Breast epithelium (tissue), 4 donors: ENCODE results near the gene PEX7. TPM values are rescaled to one million over a fixed set of nuclear protein-coding genes. Genes with fewer than 3 reads are reported as not detected.
A peak's percentile ranks its signal among the peaks of the same experiment; 100 is the strongest.

Source experiments
- DNase-seq, 2 donors: peaks; one replicate each; pipeline ENCODE4 v3.0.0-alpha.2; 2019; ENCODE audit warnings: low spot score in 2 of 2
- H3K27ac ChIP-seq, 2 donors: fragments of 200-600 bp; sonication (generic) in 1 of 2; one replicate each; pipeline ENCODE4 v1.5.1; 2016 to 2019; ENCODE audit warnings: mild to moderate bottlenecking in 1 of 2
- H3K27me3 ChIP-seq, 2 donors: fragments of 200-600 bp; sonication (generic) in 1 of 2; one replicate each; pipeline versions ENCODE4 v1.5.1 to v1.6.0; 2017 to 2019; ENCODE audit warnings: control low read depth in 1 of 2, mild to moderate bottlenecking in 1 of 2
- H3K36me3 ChIP-seq: fragments of 200-600 bp; one replicate; pipeline ENCODE4 v1.5.1; 2019
- H3K4me1 ChIP-seq, 2 donors: fragments of 200-600 bp; sonication (generic); one replicate each; pipeline ENCODE4 v1.5.1; 2016 to 2019; ENCODE audit warnings: control low read depth in 1 of 2
- H3K4me3 ChIP-seq, 3 donors: fragments of 200-600 bp; sonication (generic); 1 replicate in 2 of 3; 2 replicates in 1 of 3; pipeline ENCODE4 v1.5.1; 2016 to 2019; ENCODE audit warnings: mild to moderate bottlenecking in 3 of 3, moderate library complexity in 2 of 3
- H3K9me3 ChIP-seq, 2 donors: fragments of 200-600 bp; sonication (generic) in 1 of 2; one replicate each; pipeline ENCODE4 v1.5.1; 2016 to 2019; ENCODE audit warnings: control low read depth in 1 of 2
- POLR2A ChIP-seq: fragments of 450-650 bp; IDR thresholded peaks from one replicate; pipeline ENCODE4 v1.6.1; 2016; ENCODE audit warnings: antibody characterized with exemption, mild to moderate bottlenecking, moderate library complexity
- POLR2AphosphoS5 ChIP-seq, 3 donors: sonication (generic); formaldehyde crosslinking; IDR thresholded peaks; one replicate each; pipeline ENCODE4 v1.6.1; 2017; ENCODE audit warnings: antibody characterized with exemption in 3 of 3
- intact Hi-C: fragments of 100-400 bp; cut with DNase I; formaldehyde crosslinking; loops from one replicate; pipeline ENCODE4 v1.15.1; 2023; ENCODE audit warnings: low total_unique reads
- total RNA-seq, 3 donors: library from RNA; depleted of rRNA; stranded (reverse); fragments of >200 nt; gene quantifications; one replicate each; pipeline ENCODE4 v1.1.0, GENCODE V29; 2016
- TF ChIP-seq, protein P1 (sequence below), 3 donors: fragments of 450-650 bp; IDR thresholded peaks; one replicate each; pipeline ENCODE4 v1.5.1; 2016 to 2017; ENCODE audit warnings: antibody characterized with exemption in 3 of 3, mild to moderate bottlenecking in 3 of 3, moderate library complexity in 3 of 3

PEX7 gene
- total RNA-seq, 3 donors from 2014 or later: 8.2 to 20.0 (median 19.3) TPM

GRCh38 chr6:136923116-136923953 is 100.9 kb downstream of the PEX7 start:
- peaks cover 7 to 29% of the 10 kb centered on the region in 2 donors for H3K27me3 ChIP-seq
- H3K27ac ChIP-seq: no peak overlapping the region
- H3K36me3 ChIP-seq: no peaks in the 10 kb centered on the region
- DNase-seq: no peak
- TF ChIP-seq POLR2A: no peak
- TF ChIP-seq, protein P1, sequence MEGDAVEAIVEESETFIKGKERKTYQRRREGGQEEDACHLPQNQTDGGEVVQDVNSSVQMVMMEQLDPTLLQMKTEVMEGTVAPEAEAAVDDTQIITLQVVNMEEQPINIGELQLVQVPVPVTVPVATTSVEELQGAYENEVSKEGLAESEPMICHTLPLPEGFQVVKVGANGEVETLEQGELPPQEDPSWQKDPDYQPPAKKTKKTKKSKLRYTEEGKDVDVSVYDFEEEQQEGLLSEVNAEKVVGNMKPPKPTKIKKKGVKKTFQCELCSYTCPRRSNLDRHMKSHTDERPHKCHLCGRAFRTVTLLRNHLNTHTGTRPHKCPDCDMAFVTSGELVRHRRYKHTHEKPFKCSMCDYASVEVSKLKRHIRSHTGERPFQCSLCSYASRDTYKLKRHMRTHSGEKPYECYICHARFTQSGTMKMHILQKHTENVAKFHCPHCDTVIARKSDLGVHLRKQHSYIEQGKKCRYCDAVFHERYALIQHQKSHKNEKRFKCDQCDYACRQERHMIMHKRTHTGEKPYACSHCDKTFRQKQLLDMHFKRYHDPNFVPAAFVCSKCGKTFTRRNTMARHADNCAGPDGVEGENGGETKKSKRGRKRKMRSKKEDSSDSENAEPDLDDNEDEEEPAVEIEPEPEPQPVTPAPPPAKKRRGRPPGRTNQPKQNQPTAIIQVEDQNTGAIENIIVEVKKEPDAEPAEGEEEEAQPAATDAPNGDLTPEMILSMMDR (IDR thresholded peaks at IDR 0.05): no peak
- no peak for TF ChIP-seq POLR2AphosphoS5 (IDR thresholded peaks at IDR 0.05)
- intact Hi-C loops: no loop called here
- no peaks in the 10 kb centered on the region for H3K9me3 ChIP-seq
- H3K4me1 ChIP-seq: peaks cover 0 to 5% of the 10 kb centered on the region in 2 donors
- H3K4me3 ChIP-seq: peak overlapping the region in 1 of 3 donors; percentile 79

GRCh38 chr6:136923954-136924673 is 101.7 kb downstream of the PEX7 start:
- no peaks in the 10 kb centered on the region for H3K36me3 ChIP-seq
- intact Hi-C loops: no loop called here
- DNase-seq: no peak
- H3K4me3 ChIP-seq: no peak overlapping the region
- peaks cover 7 to 29% of the 10 kb centered on the region in 2 donors for H3K27me3 ChIP-seq
- no peak overlapping the region for H3K27ac ChIP-seq
- TF ChIP-seq POLR2A (no peak), POLR2AphosphoS5 (IDR thresholded peaks at IDR 0.05) (no peak)
- TF ChIP-seq, protein P1 (IDR thresholded peaks at IDR 0.05): no peak
- no peaks in the 10 kb centered on the region for H3K9me3 ChIP-seq
- H3K4me1 ChIP-seq: peaks cover 0 to 5% of the 10 kb centered on the region in 2 donors

DNA sequence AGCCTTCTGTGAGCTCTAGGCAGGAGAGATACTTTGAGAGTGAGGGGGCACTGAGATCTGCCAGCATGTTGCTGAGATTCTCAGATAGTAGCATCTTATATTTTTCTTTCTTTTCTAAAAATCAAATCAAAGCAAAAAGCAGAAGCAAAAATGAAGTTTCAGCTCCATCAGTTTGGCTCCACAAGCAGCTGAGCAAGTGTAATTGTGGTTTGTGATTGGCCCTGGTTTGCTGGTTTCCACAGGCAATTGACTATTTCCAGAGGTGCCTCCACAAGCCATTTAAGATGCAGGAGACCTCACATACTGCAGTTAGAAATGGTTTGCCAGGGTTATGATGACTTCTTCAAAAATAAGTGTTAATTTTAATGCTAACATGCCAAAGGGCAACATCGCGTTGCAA is 104.0 kb downstream of the PEX7 start:
- intact Hi-C loops: no loop called here
- Histone ChIP-seq H3K9me3 (no peaks in the 10 kb centered on the region), H3K27me3 (peaks cover 5 to 10% of the 10 kb centered on the region in 2 donors), H3K36me3 (no peaks in the 10 kb centered on the region), H3K4me3 (no peak overlapping the region), H3K4me1 (no peaks in the 10 kb centered on the region), H3K27ac (no peak overlapping the region)
- DNase-seq: no peak
- TF ChIP-seq POLR2AphosphoS5 (IDR thresholded peaks at IDR 0.05): no peak
- TF ChIP-seq POLR2A: no peak
- TF ChIP-seq, protein P1 (IDR thresholded peaks at IDR 0.05): no peak

GRCh38 chr6:136927292-136927691 is 104.9 kb downstream of the PEX7 start:
- Histone ChIP-seq H3K4me1 (no peaks in the 10 kb centered on the region), H3K27me3 (peaks cover 2 to 5% of the 10 kb centered on the region in 2 donors), H3K36me3 (no peaks in the 10 kb centered on the region), H3K27ac (no peak overlapping the region), H3K9me3 (no peaks in the 10 kb centered on the region), H3K4me3 (no peak overlapping the region)
- DNase-seq: no peak
- TF ChIP-seq, protein P1 (IDR thresholded peaks at IDR 0.05): no peak
- TF ChIP-seq POLR2A (no peak), POLR2AphosphoS5 (IDR thresholded peaks at IDR 0.05) (no peak)
- intact Hi-C loops: loop anchor here (1.0 kb wide), 1 partner anchor 15 kb away; no protein-coding TSS in a partner anchor

GRCh38 chr6:136930528-136930927 is 108.1 kb downstream of the PEX7 start:
- DNase-seq: no peak

More at GRCh38 chr6:136930528-136930927, 108.1 kb downstream of the PEX7 start:
- no peaks in the 10 kb centered on the region for H3K9me3 ChIP-seq
- no peak overlapping the region for H3K4me3 ChIP-seq
- intact Hi-C loops: no loop called here
- no peaks in the 10 kb centered on the region for H3K36me3 ChIP-seq
- TF ChIP-seq, protein P1 (IDR thresholded peaks at IDR 0.05): no peak
- TF ChIP-seq POLR2A: no peak
- TF ChIP-seq POLR2AphosphoS5 (IDR thresholded peaks at IDR 0.05): no peak
- H3K27me3 ChIP-seq: no peaks in the 10 kb centered on the region
- no peak overlapping the region for H3K27ac ChIP-seq
- H3K4me1 ChIP-seq: no peaks in the 10 kb centered on the region
